Spinal cord (tissue), 10 donors: ENCODE measurements around the gene SIX3. TPM values are rescaled to one million over a fixed set of nuclear protein-coding genes. Genes with fewer than 3 reads are reported as not detected.
A peak's percentile ranks its signal among the peaks of the same experiment; 100 is the strongest.

Experiments
- DNase-seq, 6 donors: peaks; one replicate each; pipeline versions ENCODE4 v3.0.0 to v3.0.0-alpha.2; 2013 to 2015; ENCODE audit warnings: low spot score in 6 of 6, low read depth in 4 of 6
- H3K27ac ChIP-seq: one replicate; pipeline ENCODE4 v1.5.1; 2013; ENCODE audit warnings: low read depth, low read length, control low read depth
- H3K27me3 ChIP-seq: one replicate; pipeline ENCODE4 v1.6.1; 2013; ENCODE audit warnings: low read length; ENCODE audit not compliant: control insufficient read depth, insufficient read depth
- H3K36me3 ChIP-seq: one replicate; pipeline ENCODE4 v1.6.1; 2013; ENCODE audit warnings: low read length; ENCODE audit not compliant: control insufficient read depth, insufficient read depth
- H3K4me1 ChIP-seq: one replicate; pipeline ENCODE4 v1.6.1; 2013; ENCODE audit warnings: low read length; ENCODE audit not compliant: control insufficient read depth, insufficient read depth
- H3K4me3 ChIP-seq: one replicate; pipeline ENCODE4 v1.5.1; 2013; ENCODE audit warnings: low read depth, low read length, control low read depth
- H3K9me3 ChIP-seq: one replicate; pipeline ENCODE4 v1.6.1; 2013; ENCODE audit warnings: low read length; ENCODE audit not compliant: control insufficient read depth, insufficient read depth
- WGBS: methylation state at CpG from one replicate; pipeline ENCODE4 v1.1.5; 2013; ENCODE audit warnings: missing lambda C conversion rate; ENCODE audit not compliant: insufficient coverage; 5-methylcytosine and 5-hydroxymethylcytosine counted together
- polyA plus RNA-seq, 2 donors: library from polyadenylated mRNA; unstranded; fragments of 120-200 nt; gene quantifications; one replicate each; pipeline ENCODE4 v1.2.1, GENCODE V29; 2013; ENCODE audit not compliant: insufficient read length in 2 of 2
- total RNA-seq, 2 donors: library from RNA; depleted of rRNA in 1 of 2; stranded (reverse); fragments of 120-200 nt in 1 of 2; fragments of >200 nt in 1 of 2; gene quantifications; one replicate each; pipeline versions ENCODE4 v1.2.3 to v1.2.4, GENCODE V29; 2013 to 2014
- donor health status: healthy.

SIX3 gene
- total and polyA plus RNA-seq, 4 donors = 0.28 TPM; not detected in 3

- peak overlapping the region; percentile 6 for H3K4me3 ChIP-seq
- H3K4me1 ChIP-seq = peaks cover 36% of the 10 kb centered on the region
- no peak overlapping the region for H3K27ac ChIP-seq
- 4% methylated on average over 44 of the region's 44 CpGs for WGBS
- no peaks in the 10 kb centered on the region for H3K9me3 ChIP-seq
- H3K36me3 ChIP-seq = no peaks in the 10 kb centered on the region
- peak in 1 of 6 donors; percentile 34 for DNase-seq
- peaks cover 77% of the 10 kb centered on the region for H3K27me3 ChIP-seq
Measured at GRCh38 chr2:44954889-44955592, 13.5 kb downstream of the SIX3 start.

- 2% methylated on average over 35 of the region's 38 CpGs for WGBS
- peaks cover 34% of the 10 kb centered on the region for H3K4me1 ChIP-seq
- peak in 5 of 6 donors; percentile 51 to 90 (median 62) for DNase-seq
- no peaks in the 10 kb centered on the region for H3K9me3 ChIP-seq
- peak overlapping the region; percentile 6 for H3K4me3 ChIP-seq
- H3K27me3 ChIP-seq = peaks cover 70% of the 10 kb centered on the region
- H3K27ac ChIP-seq = no peak overlapping the region
- no peaks in the 10 kb centered on the region for H3K36me3 ChIP-seq
Measured at GRCh38 chr2:44955593-44956392, 14.3 kb downstream of the SIX3 start.

- 67% methylated on average over 1 of the region's 1 CpG for WGBS
- H3K27me3 ChIP-seq = peaks cover 59% of the 10 kb centered on the region
Measured at GRCh38 chr2:44956843-44957242, 15.3 kb downstream of the SIX3 start.

GRCh38 chr2:44957656-44958327 is 16.3 kb downstream of the SIX3 start:
- Histone ChIP-seq H3K4me3 (no peak overlapping the region), H3K9me3 (no peaks in the 10 kb centered on the region), H3K27ac (no peak overlapping the region), H3K4me1 (peaks cover 22% of the 10 kb centered on the region), H3K27me3 (peaks cover 50% of the 10 kb centered on the region), H3K36me3 (no peaks in the 10 kb centered on the region)
- DNase-seq = peak in 1 of 6 donors; percentile 44
- WGBS = 96% methylated on average over 3 of the region's 6 CpGs

More at GRCh38 chr2:44956843-44957242, 15.3 kb downstream of the SIX3 start:
- Histone ChIP-seq H3K9me3 (no peaks in the 10 kb centered on the region), H3K27ac (no peak overlapping the region), H3K36me3 (no peaks in the 10 kb centered on the region), H3K4me3 (no peak overlapping the region), H3K4me1 (peaks cover 31% of the 10 kb centered on the region)
- no peak for DNase-seq

- peaks cover 14% of the 10 kb centered on the region for H3K4me1 ChIP-seq
- no peaks in the 10 kb centered on the region for H3K9me3 ChIP-seq
- no peak for DNase-seq
- H3K27me3 ChIP-seq = peaks cover 29% of the 10 kb centered on the region
- no peak overlapping the region for H3K27ac ChIP-seq
- no peak overlapping the region for H3K4me3 ChIP-seq
- 53% methylated on average over 6 of the region's 6 CpGs for WGBS
- no peaks in the 10 kb centered on the region for H3K36me3 ChIP-seq
Measured at GRCh38 chr2:44959855-44960254, 18.4 kb downstream of the SIX3 start.

- Histone ChIP-seq H3K27ac (no peak overlapping the region), H3K36me3 (no peaks in the 10 kb centered on the region), H3K4me1 (peaks cover 6% of the 10 kb centered on the region), H3K27me3 (peaks cover 19% of the 10 kb centered on the region), H3K9me3 (no peaks in the 10 kb centered on the region), H3K4me3 (no peak overlapping the region)
- no peak for DNase-seq
- whole genome bisulfite sequencing = 85% methylated on average over 2 of the region's 5 CpGs
Measured at GRCh38 chr2:44960871-44961270, 19.4 kb downstream of the SIX3 start.

- Histone ChIP-seq H3K27me3 (peaks cover 8% of the 10 kb centered on the region), H3K9me3 (no peaks in the 10 kb centered on the region), H3K4me1 (peaks cover 4% of the 10 kb centered on the region), H3K36me3 (no peaks in the 10 kb centered on the region), H3K4me3 (no peak overlapping the region), H3K27ac (no peak overlapping the region)
- WGBS = 83% methylated on average over 5 of the region's 5 CpGs
- DNase-seq = no peak
Measured at GRCh38 chr2:44962176-44962695, 20.7 kb downstream of the SIX3 start.

GRCh38 chr2:44964752-44965236 is 23.3 kb downstream of the SIX3 start:
- peak in 2 of 6 donors; percentile 42 to 79 for DNase-seq
- WGBS = 9% methylated on average over 5 of the region's 16 CpGs

GRCh38 chr2:44965684-44966083 is 24.2 kb downstream of the SIX3 start:
- no peak for DNase-seq
- no CpG with 5 or more reads among the region's 2 CpGs for WGBS
- Histone ChIP-seq H3K4me3 (no peak overlapping the region), H3K27ac (no peak overlapping the region), H3K36me3 (no peaks in the 10 kb centered on the region), H3K4me1 (peaks cover 4% of the 10 kb centered on the region), H3K27me3 (no peaks in the 10 kb centered on the region), H3K9me3 (no peaks in the 10 kb centered on the region)

More at GRCh38 chr2:44964752-44965236, 23.3 kb downstream of the SIX3 start:
- H3K27me3 ChIP-seq = no peaks in the 10 kb centered on the region
- no peak overlapping the region for H3K4me3 ChIP-seq
- no peak overlapping the region for H3K27ac ChIP-seq
- peaks cover 4% of the 10 kb centered on the region for H3K4me1 ChIP-seq
- no peaks in the 10 kb centered on the region for H3K9me3 ChIP-seq
- no peaks in the 10 kb centered on the region for H3K36me3 ChIP-seq
